ENCODE measurements around the gene RIBC2.
A peak's percentile ranks its signal among the peaks of the same experiment; 100 is the strongest.
"Not testable (repeated sequence)": the region's sequence is repeated elsewhere in the genome, so short reads cannot be mapped to it uniquely, and the experiment has no call there.

The RIBC2 gene, protein sequence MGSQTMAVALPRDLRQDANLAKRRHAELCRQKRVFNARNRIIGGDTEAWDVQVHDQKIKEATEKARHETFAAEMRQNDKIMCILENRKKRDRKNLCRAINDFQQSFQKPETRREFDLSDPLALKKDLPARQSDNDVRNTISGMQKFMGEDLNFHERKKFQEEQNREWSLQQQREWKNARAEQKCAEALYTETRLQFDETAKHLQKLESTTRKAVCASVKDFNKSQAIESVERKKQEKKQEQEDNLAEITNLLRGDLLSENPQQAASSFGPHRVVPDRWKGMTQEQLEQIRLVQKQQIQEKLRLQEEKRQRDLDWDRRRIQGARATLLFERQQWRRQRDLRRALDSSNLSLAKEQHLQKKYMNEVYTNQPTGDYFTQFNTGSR

DNA sequence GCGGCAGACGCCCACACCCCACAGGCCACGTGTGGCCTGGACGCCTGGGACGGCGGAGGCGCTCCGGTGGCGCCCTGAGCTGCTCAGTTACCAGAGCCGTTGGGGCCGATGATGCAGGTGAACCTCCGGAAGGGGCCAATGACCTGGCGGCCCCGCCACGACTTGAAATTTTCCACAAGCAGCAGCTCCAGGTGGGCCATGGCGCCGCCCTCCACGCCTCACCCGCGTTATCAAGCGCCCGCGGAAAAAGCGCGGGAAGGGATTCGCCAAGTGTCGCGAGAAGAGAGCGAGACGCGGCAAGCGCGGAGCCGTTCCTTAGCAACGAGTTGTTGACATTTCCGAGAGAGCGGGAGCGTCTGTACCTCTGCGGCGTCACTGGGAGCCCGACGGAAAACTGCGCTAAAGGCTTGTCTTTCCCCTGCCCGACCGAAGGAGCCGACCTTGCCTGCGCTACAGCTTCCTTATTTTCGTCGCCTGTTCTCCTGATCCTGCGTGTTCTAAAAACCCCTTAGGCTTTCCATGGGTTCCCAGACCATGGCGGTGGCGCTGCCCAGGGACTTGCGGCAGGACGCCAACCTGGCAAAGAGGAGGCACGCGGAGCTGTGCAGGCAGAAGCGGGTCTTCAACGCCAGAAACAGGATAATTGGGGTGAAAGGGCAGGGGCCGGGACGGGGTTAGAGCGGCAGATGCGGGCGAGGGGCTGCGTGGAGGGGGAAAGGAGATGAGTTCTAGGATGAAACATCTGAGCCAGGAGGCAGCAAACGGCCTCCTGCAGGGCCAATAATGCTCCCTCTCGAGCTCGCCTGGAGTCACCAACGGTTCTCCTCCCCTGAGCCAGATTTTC, at the start of gene RIBC2, which contains the start of gene SMC1B:
Gene RIBC2 (plus strand): TSS at position 326 of the 844 bp plus-strand sequence. CDS start 194 bp downstream, at position 520.
Gene SMC1B (minus strand): TSS at position 232 of the 844 bp plus-strand sequence. CDS start 32 bp downstream, at position 200.
- Histone ChIP-seq H3K9me3 (ENCODE audit: control insufficient read depth, insufficient read depth, low read length) (no peaks in the 10 kb centered on the region), H3K9ac (ENCODE audit: low read depth, low read length) (peak within 1 kb of the TSS; percentile 28), H3K36me3 (ENCODE audit: insufficient read depth, low read length) (no peaks in the 10 kb centered on the region), H3K4me1 (ENCODE audit: insufficient read depth, low read length) (no peaks in the 10 kb centered on the region)

DNA sequence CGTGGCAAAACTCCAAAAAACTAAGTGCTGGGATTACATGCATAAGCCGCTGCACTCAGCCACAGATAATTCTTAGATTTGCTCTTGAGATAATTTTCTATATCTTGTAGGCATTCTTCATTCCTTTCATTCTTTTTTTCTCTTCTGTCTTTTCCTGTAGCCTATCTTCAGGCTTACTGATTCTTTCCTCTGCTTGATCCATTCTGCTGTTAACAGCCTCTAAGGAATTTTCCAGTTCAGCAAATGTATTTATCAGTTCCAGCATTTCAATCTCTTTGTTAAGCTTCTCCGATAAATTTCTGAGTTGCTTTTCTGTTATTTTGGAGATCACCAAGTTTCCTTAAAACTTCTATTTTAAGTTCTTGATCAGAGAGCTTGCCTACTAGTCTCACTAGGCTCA, 46.8 kb upstream of the RIBC2 start:
- H3K36me3 ChIP-seq (ENCODE audit: insufficient read depth, low read length), result no peaks in the 10 kb centered on the region
- H3K9ac ChIP-seq (ENCODE audit: low read depth, low read length), result no peak overlapping the region
- no peaks in the 10 kb centered on the region for H3K4me1 ChIP-seq (ENCODE audit: insufficient read depth, low read length)
- H3K9me3 ChIP-seq (ENCODE audit: control insufficient read depth, insufficient read depth, low read length), result no peaks in the 10 kb centered on the region

DNA sequence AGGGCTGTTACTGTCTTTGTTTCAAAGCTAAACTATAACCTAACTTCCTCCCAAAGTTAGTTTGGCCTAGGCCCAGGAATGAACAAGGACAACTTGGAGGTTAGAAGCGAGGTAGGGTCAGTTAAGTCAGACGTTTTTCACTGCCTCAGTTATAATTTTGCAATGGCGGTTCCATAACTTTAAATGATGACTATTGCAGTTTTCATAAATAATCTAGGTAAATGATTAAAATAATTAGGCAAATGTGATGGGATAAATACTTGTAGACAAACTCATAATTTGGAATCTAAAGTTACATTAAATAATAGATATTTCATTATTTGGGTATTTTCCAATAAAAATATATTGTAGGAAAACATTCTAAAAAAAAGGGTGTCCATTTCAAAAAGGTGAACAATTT, 39.9 kb upstream of the RIBC2 start:
- H3K9me3 ChIP-seq (ENCODE audit: control insufficient read depth, insufficient read depth, low read length); H3K4me1 ChIP-seq (ENCODE audit: insufficient read depth, low read length); H3K9ac ChIP-seq (ENCODE audit: low read depth, low read length); H3K36me3 ChIP-seq (ENCODE audit: insufficient read depth, low read length): not testable (repeated sequence)

DNA sequence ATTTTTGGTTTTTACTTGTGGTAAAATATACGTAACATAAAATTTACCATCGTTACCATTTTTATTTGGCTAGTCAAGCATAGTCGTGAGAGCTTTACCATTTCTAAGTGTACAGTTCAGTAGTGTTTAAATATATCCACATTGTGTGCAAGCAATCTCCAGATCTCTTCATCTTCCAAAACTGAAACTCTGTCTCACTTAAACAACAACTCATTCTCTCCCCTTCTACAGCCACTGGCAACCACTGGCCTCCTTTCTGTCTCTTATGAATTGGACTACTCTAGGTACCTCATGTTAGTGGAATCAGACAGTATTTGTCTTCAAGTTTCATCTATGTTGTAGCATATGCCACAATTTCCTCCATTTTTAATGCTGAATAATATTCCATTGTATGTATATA, 37.5 kb upstream of the RIBC2 start:
- H3K4me1 ChIP-seq (ENCODE audit: insufficient read depth, low read length), result no peaks in the 10 kb centered on the region
- peaks cover 3% of the 10 kb centered on the region; the same call in 1 of the 2 replicates for H3K9me3 ChIP-seq (ENCODE audit: control insufficient read depth, insufficient read depth, low read length)
- no peak overlapping the region for H3K9ac ChIP-seq (ENCODE audit: low read depth, low read length)
- H3K36me3 ChIP-seq (ENCODE audit: insufficient read depth, low read length), result no peaks in the 10 kb centered on the region

DNA sequence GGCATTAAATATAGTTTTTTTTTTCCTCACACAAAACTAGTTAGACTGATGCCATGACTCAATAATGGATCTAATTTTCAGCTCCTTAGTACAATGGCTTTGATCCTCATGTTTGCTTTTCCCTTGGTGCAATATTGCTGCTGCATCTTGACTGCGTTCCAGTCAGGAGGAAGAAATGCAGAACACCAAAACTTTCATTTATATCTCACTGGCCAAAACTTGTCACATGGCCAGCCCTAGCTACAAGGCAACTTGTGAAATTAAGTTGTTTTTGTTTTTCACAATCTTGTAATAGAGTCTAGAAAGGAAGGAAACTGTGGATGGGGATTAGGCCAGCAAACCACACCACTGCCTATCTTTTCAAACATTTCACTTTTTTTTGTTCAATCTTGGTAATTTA, 36.8 kb upstream of the RIBC2 start:
- H3K36me3 ChIP-seq (ENCODE audit: insufficient read depth, low read length), result no peaks in the 10 kb centered on the region
- H3K9ac ChIP-seq (ENCODE audit: low read depth, low read length), result no peak overlapping the region
- peaks cover 3% of the 10 kb centered on the region; the same call in 1 of the 2 replicates for H3K9me3 ChIP-seq (ENCODE audit: control insufficient read depth, insufficient read depth, low read length)
- no peaks in the 10 kb centered on the region for H3K4me1 ChIP-seq (ENCODE audit: insufficient read depth, low read length)

DNA sequence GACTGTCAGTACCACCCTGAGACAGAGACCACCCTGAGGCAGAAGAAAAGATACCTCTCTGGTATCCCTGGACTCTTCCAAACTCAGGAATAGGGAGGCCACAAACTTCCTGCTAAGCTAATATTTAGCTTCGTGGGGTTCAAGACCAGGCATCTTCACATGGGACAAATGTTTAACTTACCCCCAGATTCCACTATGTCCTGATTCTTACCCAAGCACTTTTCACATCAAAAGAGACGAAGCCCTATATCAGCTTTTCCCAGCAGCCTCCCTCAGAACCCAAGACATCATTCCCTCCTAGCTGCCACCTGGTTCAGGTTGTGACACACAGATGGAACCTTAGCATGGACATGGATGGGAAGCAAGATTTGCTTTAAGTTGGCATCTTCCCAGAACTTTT, 32.1 kb upstream of the RIBC2 start:
- no peaks in the 10 kb centered on the region for H3K9me3 ChIP-seq (ENCODE audit: control insufficient read depth, insufficient read depth, low read length)
- no peaks in the 10 kb centered on the region for H3K4me1 ChIP-seq (ENCODE audit: insufficient read depth, low read length)
- H3K9ac ChIP-seq (ENCODE audit: low read depth, low read length), result no peak overlapping the region
- no peaks in the 10 kb centered on the region for H3K36me3 ChIP-seq (ENCODE audit: insufficient read depth, low read length)

DNA sequence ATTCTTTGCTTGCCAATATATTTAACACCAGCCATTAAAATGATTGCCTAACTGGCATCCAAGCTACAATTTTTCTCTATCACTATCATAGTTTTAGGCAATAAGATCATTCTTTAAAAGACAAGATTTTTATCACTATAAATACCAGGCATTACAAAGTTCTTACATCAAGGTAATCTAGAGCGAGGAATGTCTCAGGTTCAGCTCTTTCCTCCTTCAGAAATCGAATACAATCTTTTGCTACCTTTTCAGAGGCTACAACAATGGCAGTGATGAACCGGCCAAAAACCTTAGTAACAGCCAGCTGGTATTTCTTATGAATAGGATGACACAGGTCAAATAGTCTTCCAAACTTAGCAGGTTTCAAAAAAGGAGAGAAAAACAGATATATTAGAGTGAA, 23.9 kb upstream of the RIBC2 start:
- H3K4me1 ChIP-seq (ENCODE audit: insufficient read depth, low read length), result no peaks in the 10 kb centered on the region

DNA sequence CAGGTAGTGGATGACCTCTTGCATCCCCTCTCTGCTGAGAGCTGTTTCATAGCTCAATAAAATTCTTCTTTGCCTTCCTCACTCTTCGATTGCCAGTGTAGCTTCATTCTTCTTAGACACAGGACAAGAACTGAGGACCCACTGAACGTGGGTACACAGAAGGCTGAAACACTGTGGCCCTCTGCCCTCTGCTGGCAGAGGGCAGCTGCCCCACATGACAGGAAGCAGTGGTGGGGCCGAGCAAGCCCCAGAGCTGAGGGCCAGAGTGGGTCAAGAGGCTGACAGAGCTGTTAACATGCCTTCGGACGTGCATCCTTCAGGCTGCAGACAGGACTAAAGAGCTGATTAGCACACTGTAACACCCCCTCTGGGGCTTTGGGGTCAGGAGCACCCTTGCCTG, 15.7 kb upstream of the RIBC2 start:
- 0 out of 2 replicates have a peak, but pooled peaks cover 4% of the 10 kb centered on the region for H3K9me3 ChIP-seq (ENCODE audit: control insufficient read depth, insufficient read depth, low read length)
- H3K36me3 ChIP-seq (ENCODE audit: insufficient read depth, low read length), result no peaks in the 10 kb centered on the region
- H3K9ac ChIP-seq (ENCODE audit: low read depth, low read length), result no peak overlapping the region
- H3K4me1 ChIP-seq (ENCODE audit: insufficient read depth, low read length), result no peaks in the 10 kb centered on the region

More for the DNA sequence above, 23.9 kb upstream of the RIBC2 start:
- H3K9ac ChIP-seq (ENCODE audit: low read depth, low read length), result no peak overlapping the region
- H3K36me3 ChIP-seq (ENCODE audit: insufficient read depth, low read length), result no peaks in the 10 kb centered on the region
- no peaks in the 10 kb centered on the region for H3K9me3 ChIP-seq (ENCODE audit: control insufficient read depth, insufficient read depth, low read length)

DNA sequence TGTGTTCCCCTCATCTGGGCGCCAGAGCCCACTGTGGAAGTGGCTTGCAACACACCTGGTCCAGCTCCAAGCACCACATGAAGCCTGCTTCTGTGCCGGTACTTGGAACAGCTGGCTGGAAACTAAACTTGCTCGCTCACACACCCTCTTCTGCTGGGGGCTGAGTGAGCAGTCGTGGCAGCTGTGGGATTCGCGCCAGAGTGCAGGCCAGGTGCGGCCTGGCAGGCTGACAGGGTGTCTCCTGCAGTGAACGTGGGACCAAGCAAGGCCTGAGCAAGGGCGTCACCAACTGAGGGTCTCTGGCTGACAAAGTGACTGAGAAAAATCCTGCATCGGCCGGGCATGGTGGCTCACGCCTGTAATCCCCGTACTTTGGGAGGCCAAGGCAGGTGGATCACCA, 15.3 kb upstream of the RIBC2 start:
- no peaks in the 10 kb centered on the region for H3K4me1 ChIP-seq (ENCODE audit: insufficient read depth, low read length)
- H3K9me3 ChIP-seq (ENCODE audit: control insufficient read depth, insufficient read depth, low read length), result 0 out of 2 replicates have a peak, but pooled peaks cover 4% of the 10 kb centered on the region
- H3K9ac ChIP-seq (ENCODE audit: low read depth, low read length), result no peak overlapping the region
- no peaks in the 10 kb centered on the region for H3K36me3 ChIP-seq (ENCODE audit: insufficient read depth, low read length)

DNA sequence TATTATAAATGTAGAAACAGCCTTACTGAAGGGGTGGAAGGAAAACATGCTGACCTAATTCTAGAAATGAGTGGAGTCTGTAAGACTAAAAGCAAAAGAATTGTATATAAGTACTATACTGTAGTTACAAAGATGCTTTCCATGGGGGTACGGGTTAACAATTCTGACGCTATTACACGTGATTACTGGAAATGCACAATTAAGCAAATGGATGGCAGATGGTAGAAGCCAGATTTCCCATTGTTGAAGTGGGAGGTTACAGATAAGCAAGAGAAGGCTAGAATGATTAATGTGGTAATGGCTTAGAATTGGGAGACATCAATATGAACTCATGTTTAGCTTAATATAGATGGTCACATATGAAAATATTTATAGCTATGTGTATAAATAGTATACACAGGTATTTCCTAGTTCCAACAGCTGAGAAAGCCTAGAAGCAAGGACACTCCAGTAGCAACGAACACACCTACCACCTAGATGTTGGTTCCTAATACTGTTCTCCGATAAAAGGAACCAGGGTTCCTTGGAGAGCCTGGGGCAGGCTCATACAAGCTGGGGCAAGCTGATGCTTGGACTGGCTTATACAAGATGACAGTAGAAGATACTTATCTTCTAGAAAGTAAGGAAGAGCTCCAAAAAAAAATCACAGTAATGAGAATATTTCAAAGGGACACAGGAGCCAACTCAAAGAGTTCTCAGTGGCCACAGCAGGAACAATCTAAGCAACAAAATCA, 13.6 kb upstream of the RIBC2 start:
- Histone ChIP-seq H3K9ac (ENCODE audit: low read depth, low read length) (no peak overlapping the region), H3K36me3 (ENCODE audit: insufficient read depth, low read length) (no peaks in the 10 kb centered on the region), H3K4me1 (ENCODE audit: insufficient read depth, low read length) (no peaks in the 10 kb centered on the region), H3K9me3 (ENCODE audit: control insufficient read depth, insufficient read depth, low read length) (0 out of 2 replicates have a peak, but pooled peaks cover 4% of the 10 kb centered on the region)

DNA sequence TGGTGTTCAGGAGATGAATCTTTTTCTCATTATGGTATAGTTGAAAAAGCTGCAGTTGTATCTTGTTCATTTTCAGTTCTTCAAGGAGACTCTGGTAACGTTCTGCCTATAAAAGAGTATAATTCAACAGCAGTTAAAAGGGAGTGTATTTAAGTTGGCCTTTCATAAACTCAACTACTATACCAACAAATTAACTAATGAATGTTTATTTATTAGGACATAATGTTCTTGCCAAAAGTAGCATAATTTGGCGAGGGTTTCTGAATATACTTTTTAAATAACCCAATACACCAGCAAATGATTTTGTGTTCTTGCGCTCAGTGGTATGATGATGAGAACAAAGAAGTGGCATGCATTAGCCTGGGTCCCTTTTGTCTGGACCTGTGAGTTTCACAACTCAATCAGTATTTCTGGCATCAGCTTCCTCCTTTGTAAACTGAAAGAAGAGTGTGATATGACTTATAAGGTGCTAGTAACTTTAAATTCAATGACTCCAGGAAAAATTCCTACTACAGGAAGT, 11.0 kb upstream of the RIBC2 start:
- H3K4me1 ChIP-seq (ENCODE audit: insufficient read depth, low read length), result no peaks in the 10 kb centered on the region
- H3K36me3 ChIP-seq (ENCODE audit: insufficient read depth, low read length), result no peaks in the 10 kb centered on the region
- 0 out of 2 replicates have a peak, but pooled peaks cover 4% of the 10 kb centered on the region for H3K9me3 ChIP-seq (ENCODE audit: control insufficient read depth, insufficient read depth, low read length)
- no peak overlapping the region for H3K9ac ChIP-seq (ENCODE audit: low read depth, low read length)

DNA sequence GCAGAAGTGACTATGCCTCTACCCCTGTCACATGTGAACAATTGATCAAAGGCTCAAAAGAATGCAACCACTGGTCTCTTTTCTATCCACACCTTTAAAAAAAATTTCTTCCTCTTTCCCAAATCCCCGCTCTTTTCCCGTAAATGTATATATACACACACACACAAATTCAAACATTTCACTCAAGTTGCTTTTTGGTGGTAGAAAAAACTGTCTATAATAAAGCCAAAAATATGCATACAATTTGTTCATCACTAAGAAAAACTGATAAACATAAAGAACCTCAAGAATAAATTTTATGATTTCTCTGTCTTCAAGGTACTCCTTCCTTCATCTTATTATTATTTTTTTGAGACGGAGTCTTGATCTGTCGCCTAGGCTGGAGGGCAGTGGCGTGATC, 5.7 kb upstream of the RIBC2 start:
- Histone ChIP-seq H3K9ac (ENCODE audit: low read depth, low read length) (no peak overlapping the region), H3K36me3 (ENCODE audit: insufficient read depth, low read length) (no peaks in the 10 kb centered on the region), H3K9me3 (ENCODE audit: control insufficient read depth, insufficient read depth, low read length) (no peaks in the 10 kb centered on the region), H3K4me1 (ENCODE audit: insufficient read depth, low read length) (no peaks in the 10 kb centered on the region)

DNA sequence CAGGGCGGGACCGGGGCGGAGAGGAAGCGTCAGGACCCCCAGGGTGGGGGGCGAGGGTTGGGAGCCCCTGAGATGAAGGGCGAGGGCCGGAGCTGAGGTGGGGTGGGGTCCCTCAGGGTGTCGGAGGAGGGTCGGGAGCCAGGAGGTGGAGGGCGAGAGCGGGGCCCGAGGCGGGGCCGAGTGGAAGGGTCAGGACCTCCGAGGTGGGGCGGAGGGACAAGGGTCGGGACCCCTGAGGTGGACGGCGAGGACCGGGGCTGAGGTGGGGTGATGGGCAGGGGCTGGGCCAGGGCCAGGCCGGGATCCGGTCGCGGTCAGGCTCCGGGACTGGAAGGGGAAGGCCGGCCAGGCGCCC, 503 bp upstream of the RIBC2 start:
- Histone ChIP-seq H3K9me3 (ENCODE audit: control insufficient read depth, insufficient read depth, low read length) (no peaks in the 10 kb centered on the region), H3K9ac (ENCODE audit: low read depth, low read length) (no peak overlapping the region), H3K36me3 (ENCODE audit: insufficient read depth, low read length) (no peaks in the 10 kb centered on the region), H3K4me1 (ENCODE audit: insufficient read depth, low read length) (no peaks in the 10 kb centered on the region)

All from ES-I3 (cell line).